Stimulated activated CD8-positive, alpha-beta memory T cell treated with anti-CD3 and anti-CD28 coated beads, Interleukin-15, amount 100 ng/mL, for 48 hours (primary cell): Measurements from ENCODE around the gene SHB.

Source experiments
- DNase-seq, 2 donors: peaks; one replicate each; pipeline ENCODE4 v3.0.0-alpha.2; 2020; ENCODE audit warnings: low read depth in 2 of 2

SHB gene

DNA sequence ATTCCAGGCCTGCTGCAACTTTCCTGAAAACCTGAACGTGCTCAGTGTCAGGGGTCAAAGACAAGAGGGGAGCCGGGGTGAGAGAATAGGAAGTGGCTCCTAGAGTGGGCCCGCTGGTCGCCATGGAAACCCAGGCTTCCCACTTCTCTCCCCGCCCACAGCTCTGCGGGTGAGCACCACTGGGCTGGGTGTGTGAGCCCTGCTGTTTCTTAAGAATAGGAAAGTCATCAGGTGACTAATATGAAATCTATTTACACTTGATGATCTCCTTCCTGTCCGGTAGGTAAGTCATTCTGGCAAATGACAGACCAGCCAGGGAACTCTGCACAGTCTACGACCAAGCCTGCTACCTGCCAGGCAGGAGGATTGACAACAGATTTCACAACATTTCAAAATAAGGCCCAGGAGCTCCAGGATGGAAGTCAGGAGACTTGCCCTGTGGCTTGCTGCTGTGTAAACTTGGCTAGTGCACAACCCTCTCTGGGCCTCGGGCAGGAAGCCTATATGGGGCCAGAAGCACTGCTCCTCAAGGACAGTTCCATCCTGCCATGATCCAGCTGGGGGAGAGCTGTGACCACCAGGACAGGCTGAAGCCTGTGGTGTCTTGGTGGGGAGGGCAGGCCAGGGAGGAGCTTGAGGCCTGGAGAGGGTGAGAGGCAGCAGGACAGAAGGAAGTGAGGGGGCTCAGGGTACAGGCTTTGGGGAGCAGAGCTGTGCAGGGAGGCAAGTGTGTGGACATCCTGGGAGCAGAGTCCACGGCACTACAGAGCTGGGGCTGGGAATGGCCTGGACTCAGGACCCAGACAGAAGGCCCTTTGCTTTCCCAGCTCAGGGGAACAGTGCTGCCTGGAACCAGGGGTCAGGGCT lies 60.6 kb downstream of the SHB start:
- DNase-seq = peak; percentile 73 to 82

DNA sequence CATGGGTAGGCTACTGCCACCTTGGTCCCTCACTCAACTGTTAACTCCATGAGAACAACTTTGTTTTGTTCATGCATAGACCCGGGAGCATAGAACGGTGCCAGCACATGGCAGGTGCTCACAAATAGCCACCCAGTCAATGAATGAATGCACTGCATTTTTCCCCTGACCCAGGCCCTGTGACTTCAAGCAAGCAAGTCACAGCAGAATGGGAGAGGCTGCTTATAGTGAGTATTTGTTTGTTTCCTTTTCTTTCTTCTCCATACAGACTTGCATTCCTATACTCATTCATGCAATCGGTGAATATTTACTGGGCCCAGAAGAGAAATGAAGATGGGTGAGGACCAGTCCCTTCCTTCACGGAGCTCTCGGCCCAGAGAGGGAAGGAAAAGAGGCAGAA lies 62.0 kb downstream of the SHB start:
- DNase-seq = no peak

DNA sequence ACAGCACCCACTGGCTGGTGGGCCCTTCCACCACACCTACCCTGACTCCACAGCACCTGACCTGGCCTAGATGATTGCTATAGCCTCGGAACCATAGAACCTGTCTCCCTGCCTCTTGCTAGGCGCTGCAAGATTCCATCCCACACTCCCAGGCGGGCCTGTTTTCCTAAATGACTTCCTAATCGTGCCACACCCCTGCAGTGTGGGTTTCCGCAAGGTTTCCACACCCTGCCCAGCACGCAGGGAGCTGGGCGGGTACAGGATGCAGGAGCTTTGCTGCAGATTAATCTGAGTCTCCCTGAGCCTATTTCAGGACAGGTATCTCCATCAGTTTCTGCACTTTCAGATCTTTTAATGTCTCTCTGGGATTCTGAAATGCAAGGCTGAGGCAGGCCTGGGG lies 62.9 kb downstream of the SHB start:
- no peak for DNase-seq

DNA sequence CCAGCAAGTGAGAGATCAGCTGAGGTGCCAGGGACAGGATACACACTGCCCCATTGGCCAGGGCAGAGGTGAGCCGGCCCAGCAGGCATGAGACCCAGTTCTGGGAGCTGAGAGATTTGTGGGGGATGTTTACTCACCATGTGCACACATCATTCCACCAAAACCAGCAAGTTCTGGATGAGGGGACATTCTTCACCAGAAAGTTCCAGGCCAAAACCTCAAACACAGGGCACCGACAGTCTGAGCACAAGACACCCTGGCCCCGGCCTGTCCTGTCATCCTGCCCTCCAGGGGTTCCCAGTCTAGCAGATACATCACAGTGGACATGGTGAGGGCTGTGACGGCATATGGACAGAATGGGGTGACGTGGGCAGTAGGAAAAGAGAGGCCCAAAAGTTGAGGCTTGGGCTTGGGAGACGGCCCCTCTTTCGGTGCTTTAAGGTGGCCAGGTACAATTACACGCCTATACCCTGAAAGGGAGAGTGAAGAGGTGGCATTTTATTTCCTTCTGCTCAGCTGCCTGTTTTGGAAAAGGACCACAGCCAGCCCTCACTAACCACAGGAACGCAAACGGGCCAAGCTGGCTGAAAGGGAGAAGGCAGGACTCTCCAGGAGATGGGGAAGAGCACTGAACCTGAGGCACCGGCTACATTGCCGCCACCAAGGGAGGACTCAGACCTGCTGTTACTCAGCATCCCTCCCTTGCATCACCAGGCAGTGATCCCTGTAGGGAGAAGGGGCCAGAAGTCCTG lies 64.0 kb downstream of the SHB start:
- no peak for DNase-seq

DNA sequence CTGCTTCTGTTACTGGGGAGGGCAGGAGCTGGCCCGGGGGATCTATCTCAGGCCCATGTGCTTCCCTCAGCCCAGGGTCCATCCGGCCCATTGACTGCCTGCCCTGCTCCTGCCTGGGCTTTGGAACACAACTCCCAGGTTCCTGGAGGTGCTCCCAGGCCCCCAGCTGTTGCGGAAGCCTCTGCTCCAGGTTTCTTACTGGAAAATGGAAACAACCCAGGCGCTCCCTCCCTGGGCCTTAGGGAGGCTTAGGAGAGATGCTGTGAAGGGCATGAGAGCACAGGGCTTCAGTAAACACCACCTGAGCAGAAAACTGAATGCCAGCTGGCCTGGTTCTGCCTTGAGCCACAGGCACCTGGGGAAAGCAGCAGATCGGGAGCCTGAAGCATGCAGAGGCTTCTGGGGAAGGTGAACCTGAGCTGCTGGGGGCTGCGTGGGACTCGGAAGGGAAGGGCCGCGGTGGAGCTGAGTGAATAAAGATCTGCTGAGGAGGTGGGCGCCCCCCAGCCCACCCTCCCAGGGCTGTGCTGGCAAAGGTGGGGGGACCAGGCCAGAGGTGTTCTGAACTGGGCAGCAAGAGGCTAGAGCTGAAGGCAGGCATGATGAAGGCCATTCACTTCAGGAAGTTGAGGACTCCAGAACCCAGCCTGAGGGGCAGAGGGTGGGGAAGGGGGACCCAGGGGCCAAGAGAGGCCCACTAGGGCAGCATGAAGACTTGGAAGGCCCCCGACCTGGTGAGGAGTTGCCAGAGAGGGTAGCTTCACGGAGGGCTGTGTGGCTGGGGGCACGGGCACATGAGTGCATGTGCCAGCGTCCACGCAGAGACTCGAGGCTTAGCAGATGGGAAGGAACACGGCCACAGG lies 64.8 kb downstream of the SHB start:
- DNase-seq = no peak

DNA sequence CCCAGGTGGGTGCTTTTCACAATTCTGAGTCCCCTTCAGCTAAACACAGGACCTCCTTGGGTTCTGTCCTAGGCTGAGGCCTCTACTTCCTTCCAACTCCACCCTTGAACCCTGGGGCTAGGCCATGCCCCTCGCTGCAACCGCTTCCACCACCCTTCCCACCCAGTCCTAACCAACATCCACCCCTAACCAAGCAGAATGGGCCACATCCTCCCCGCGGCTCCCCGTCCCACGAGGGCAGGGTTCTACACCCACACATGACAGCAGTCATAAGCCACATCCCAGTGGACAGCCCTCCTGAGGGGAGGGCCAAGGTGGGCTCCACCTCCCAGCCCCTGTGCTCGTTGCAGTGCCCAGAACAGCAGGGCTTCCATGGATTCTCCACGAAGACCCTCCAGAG lies 65.8 kb downstream of the SHB start:
- peak in 1 of 2 donors; percentile 16 for DNase-seq

DNA sequence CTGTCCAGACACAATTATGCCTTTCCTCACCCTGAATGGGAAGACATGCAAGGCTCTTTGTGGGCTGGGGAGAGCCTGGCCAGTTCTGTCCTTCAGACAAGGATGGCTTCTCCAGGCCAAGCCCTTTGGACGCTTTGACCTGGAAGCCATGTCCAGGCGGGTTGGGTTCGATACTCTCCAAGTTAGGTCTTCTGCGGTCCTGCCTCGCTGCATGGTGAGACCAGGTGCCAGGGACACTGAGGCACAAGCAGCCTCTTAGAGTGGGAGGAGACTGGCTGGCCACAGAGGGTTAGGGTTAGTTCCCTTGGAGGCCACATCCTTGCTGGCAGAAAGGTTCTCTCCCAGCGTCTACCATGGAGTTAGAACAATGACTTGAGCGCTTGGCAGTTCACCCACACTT lies 67.6 kb downstream of the SHB start:
- DNase-seq = no peak

DNA sequence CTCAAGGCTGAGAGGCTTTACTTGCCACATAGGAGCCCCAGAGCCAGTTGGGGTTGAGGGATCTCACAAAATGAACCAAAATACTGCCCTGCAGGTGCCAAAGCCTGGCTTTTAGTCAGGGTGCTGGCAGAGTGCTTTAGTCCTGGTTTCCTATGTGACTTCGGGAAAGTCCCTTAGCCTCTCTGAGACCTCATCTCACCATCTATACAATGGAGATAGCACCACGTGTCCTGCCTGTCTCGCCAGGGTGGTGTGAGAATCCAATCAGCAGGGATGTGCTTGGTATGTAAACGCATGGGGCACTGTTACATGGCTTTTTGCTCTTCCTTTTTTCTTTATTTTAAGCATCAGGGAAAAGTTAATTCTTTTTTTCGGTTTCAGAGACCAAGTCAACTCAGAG lies 68.3 kb downstream of the SHB start:
- DNase-seq = no peak

DNA sequence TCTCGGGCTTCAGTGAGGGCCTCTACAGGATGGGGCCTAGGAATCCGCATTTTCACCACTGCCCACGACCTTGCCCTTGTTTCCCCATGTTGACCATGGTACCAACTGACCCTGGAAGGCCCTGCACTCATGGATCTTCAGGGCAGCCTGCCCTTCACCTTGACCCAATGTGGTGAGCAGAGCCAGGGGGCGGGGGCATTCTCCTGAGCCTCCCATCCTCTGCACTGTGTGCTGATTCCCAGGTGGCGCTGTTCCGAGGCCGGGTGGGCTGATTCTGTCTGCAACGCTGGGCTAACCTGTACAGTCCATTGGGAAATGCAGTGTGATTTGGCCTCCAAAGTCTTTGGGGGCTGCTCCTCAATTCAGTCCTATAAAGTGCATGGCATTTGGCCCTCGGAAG lies 68.7 kb downstream of the SHB start:
- no peak for DNase-seq

DNA sequence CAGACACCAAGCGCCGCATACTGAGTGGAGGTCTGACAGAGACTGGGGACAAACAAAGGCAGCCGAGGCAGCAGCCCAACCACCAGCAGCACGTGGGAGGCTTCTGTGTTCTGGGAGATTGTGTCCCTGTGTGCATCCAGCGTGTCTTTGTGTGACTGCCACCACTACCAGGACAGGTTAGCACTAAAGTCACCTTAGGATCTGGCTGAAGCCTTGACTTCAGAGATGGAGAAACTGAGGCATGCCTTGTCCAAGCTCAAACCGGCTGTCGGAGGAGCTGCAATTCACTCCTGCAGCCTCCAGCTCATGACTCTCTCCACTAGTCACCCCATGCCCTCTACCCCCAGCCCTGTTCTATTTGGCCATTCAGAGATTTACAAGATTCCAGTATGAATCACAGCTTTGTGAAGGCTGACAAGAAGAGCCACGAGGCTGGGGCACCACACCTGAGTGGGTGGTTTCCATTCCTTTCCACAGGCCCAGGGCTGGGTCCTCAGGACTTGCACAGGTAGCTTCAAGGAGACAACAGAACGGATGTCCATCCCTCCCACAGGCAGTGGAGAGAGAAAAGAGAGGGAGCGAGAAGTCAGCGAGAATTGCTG lies 69.3 kb downstream of the SHB start:
- DNase-seq = no peak

DNA sequence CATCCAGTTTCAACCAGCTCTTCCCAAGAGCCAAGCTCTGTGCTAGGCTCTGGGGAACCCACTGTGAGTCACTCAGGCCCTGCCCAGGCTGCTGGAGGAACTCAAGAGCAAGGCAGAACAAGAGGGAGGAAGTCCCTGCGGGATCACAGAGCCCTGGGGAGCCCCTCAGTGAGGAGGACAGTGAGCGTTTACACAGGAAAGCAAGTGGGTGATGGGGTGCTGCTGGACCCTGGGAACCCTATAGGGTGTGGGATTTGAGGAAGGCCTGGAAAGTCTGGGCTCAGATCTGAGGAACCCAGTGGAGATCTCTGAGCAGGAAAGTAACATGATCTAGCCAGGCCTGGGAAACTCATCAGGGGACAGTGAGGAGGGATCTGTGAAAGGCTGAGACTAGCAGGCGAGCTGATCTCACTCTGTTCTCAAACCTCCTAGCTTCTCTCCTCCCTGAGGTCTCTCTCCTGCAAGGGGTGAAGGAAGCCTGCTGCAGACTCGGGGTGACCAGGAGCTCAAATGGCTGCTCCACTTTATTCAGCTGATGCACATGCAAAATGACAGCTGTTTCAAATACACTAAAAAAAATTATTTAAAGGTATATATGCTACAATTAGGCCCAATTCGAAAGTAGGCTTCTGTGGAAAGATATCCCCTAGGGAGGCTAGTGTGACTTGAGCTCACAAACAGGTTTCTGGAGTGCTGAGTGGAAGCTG lies 70.0 kb downstream of the SHB start:
- DNase-seq = no peak

DNA sequence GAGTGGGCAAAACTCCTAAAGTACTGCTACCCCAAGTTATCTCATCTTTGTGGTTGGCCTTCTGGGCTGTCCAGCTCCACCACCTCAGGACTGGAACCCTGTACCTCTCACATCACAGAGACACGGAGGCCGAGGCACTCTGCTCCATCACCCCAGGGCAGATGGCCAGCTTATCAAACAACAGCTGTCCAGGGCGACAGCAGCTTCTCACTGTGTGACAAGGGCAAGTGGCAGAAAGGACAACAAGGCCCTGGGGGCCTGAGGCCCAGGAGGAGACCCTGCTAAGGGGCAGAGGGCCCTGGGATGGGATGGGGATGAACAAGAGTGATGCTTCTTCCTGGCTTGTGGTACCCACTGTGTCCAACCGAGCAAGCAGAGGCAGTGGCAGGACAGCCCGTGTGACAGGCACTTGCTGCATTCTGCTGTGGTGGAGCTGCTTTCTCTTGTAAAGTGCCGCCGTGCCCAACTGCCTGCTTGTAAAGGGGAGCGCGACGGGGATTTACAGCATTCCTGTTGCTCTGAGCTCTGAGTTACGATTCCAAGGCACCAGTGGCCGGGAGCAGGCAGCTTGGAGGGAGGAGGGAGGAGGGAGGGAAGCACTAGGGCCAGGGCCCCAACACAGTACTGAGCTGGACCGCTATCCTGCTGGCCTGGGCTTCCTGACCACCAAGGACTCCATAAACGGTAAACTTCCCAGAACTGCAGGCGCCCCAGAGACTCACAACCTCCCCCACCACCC lies 71.2 kb downstream of the SHB start:
- DNase-seq = no peak

DNA sequence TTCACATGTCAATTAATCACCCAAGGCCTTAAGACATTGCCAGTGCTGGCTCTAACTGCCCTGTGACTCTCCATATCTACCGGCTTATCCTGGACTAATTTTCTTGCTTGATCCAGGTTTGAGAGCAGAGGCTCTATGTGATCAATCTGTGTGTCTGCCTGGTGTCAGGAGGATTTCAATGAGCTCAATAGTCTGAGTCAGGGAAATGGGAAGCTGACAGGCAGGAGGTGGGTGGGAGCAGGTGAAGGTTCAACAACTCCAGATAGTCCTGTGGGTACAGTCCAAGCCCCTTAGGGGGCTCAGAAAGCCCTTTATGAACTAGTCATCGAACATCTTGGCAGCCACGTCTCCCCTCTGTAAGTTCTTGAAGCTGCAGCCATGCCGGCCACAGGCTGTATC lies 72.2 kb downstream of the SHB start:
- no peak for DNase-seq

DNA sequence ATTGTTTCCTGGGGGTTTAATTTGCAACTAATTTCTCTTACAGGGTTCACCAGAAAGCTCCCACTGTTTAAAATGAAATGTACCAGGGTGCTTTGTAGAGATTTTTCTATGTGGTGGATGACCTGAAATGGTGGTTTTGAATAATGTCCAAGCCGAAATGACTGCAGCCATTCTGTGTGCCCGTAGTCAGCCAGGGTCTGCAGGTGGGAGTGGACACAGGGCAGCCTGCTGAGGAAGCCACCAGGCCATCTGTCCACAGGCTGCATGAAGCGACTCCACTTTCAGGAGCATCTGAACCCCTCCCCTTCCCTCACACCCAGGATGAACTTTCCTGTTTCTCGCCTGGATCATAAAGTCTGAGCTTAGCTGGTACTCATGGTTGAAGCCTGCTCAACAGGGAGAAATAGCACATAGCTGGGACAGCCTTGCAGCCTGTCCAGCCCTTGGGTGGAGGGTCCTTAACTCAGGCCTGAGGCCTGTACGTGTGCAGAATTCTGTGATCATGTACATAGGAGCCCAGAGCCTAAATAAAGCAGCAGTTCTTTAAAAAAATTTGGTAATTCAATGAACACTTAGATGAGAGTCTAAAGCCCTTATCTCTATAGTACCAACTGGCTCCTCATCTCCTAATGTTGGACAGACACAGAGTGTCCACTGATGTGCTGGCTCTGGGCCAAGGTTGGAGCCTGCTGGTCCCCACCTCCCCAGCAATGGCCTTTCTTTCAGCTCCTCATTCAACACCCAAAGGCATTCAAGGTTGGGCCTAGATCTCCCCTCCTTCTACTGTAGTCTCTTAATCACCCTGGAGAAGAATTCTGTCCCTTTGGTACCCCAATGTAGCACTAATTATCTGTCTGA lies 72.8 kb downstream of the SHB start:
- no peak for DNase-seq

DNA sequence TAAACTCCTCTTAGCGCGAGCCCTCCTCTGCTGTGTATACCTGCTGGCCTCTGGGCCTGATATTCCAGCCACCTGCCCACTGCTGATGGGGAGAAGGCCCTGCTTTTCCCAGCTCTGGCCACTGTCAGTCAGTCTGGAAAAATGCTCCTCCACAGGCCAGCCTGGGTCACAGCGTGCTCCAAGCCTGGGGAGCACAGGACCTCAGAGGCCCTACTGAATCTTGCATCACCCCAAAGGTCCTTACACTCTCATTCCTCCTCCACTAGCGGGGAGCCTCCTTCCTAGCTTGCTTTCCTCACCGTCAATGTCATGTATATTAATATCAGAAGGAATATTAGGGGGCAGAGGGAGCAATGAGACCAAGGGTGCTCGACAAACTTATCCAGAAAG lies 73.7 kb downstream of the SHB start:
- no peak for DNase-seq

DNA sequence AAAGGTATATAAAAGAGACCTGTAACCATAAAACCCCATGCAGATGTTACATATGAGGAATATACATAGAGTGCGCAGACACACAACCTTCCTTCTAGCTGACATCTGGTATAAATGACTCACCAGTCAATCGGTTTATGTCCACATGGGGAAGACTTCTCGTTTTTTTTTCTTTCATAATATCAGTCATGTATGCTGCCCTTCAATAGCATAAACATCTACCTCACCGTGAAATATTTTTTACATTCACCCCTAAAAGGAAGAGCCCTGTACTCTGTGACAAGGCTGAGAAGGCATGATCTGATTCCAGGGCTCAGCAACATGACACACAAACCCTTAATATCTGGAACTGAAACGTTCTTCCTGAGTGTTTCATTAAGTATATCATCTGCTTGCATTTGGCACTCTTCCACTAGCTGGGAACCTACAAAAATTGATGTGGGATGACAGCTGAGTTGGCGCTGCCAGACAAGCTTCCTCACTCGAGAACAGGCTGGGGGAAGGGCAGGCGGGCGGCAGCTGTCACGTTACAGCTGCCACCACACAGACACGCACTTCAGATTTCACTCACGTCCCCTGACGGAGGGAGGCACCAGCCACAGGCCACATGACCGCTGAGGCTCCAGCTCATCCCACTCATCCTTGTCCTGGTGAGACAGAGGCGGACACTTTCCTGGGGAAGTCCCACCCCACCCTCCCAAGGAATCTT lies 74.2 kb downstream of the SHB start:
- peak; percentile 21 to 51 for DNase-seq

DNA sequence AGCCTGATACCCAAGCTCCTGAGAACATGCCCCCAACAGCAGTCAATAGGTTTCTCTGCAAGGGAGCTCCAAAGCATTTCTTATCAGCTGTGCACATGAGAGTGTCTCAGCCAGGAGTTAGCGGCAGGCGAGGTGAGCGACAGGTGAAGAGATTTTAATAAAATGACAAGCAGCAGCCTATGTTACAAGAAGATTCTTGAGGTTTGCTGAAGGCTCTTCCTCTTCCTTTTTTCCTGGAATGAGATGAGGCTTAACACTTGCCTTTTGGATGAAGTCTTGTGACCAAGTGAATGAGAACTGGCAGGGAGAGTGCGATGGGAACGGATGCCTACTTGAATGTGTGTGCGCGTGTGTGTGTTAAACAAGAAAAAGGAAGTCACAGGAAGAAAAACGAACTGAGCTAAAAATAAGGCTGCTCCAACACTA lies 76.1 kb downstream of the SHB start:
- DNase-seq = no peak

DNA sequence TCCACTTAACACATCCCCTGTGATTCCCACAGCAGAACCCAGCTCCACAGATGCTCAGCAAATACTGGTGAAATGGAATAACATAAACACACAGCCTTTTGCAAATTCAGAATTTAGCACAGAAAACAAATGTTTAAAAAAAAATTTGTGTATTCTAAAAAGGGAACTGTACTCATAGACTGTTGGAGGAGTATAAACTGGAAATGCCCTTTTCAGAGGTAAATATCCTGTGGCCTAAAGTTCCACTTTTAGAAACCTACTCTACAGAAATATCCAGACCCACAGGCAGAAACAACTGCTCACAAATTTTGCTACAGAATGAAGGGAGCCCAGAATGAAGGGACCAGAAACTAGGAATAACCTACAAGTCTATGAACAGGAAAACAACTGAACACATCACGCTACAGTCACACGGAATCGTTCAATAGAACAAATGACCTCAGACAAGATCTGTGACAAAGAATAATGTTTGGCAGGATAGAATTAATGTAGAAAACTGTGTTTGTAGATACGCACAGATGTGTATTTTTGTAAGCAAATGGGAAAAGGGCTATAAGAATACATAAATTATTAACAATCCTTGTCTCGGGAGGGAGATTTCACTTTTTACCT lies 78.5 kb downstream of the SHB start:
- no peak for DNase-seq
